Neural cell (in vitro differentiated cells): ENCODE results near the gene MPDZ. TPM values are rescaled to one million over a fixed set of nuclear protein-coding genes. Genes with fewer than 3 reads are reported as not detected.

Experiments
- H2AFZ ChIP-seq: fragments of 200-600, 300-800 bp; sonication (generic), shearing (Covaris generic); 2 replicates; pipeline ENCODE4 v1.6.0; 2014; ENCODE audit warnings: low read depth, mild to moderate bottlenecking, antibody characterized with exemption, low read length, moderate library complexity
- H3F3A ChIP-seq: fragments of 200-600 bp; shearing (Covaris generic); 2 replicates; pipeline ENCODE4 v1.6.1; 2016; ENCODE audit warnings: mild to moderate bottlenecking, moderate library complexity, mixed read lengths, antibody characterized with exemption, low read length; ENCODE audit not compliant: insufficient read depth, poor library complexity, severe bottlenecking
- H3K27ac ChIP-seq: fragments of 200-600, 300-800 bp; sonication (generic), shearing (Covaris generic); 2 replicates; pipeline ENCODE4 v1.5.1; 2014; ENCODE audit warnings: mild to moderate bottlenecking, low read length, moderate library complexity
- H3K27me3 ChIP-seq: fragments of 300-800, 200-600 bp; sonication (generic), shearing (Covaris generic); 2 replicates; pipeline ENCODE4 v1.6.0; 2014; ENCODE audit warnings: mild to moderate bottlenecking, low read depth, low read length, moderate library complexity; ENCODE audit not compliant: insufficient read depth
- H3K36me3 ChIP-seq: fragments of 300-800, 200-600 bp; sonication (generic), shearing (Covaris generic); 2 replicates; pipeline ENCODE4 v1.5.1; 2014; ENCODE audit warnings: mild to moderate bottlenecking, antibody characterized with exemption, low read length, moderate library complexity; ENCODE audit not compliant: insufficient read depth
- H3K4me2 ChIP-seq: fragments of 300-800, 200-600 bp; sonication (generic), shearing (Covaris generic); 2 replicates; pipeline ENCODE4 v1.6.0; 2014; ENCODE audit warnings: mild to moderate bottlenecking, low read length
- H3K4me3 ChIP-seq: fragments of 300-800, 200-600 bp; sonication (generic), shearing (Covaris generic); 2 replicates; pipeline ENCODE4 v1.5.1; 2014; ENCODE audit warnings: mild to moderate bottlenecking, low read length, moderate library complexity
- H3K79me2 ChIP-seq: fragments of 200-600 bp; shearing (Covaris generic); replicated peaks from 2 replicates; pipeline ENCODE4 v1.6.0; 2014; ENCODE audit warnings: mild to moderate bottlenecking, low read length, moderate library complexity; ENCODE audit not compliant: insufficient read depth
- H3K9ac ChIP-seq: fragments of 300-800, 200-600 bp; sonication (generic), shearing (Covaris generic); 2 replicates; pipeline ENCODE4 v1.6.1; 2016; ENCODE audit warnings: mild to moderate bottlenecking, low read length, mixed read lengths
- H3K9me2 ChIP-seq: fragments of 200-600 bp; shearing (Covaris generic); 2 replicates; pipeline ENCODE4 v1.6.1; 2016; ENCODE audit warnings: mild to moderate bottlenecking, low read length, mixed read lengths; ENCODE audit not compliant: insufficient read depth
- H3K9me3 ChIP-seq: fragments of 200-600, 300-800 bp; sonication (generic), shearing (Covaris generic); 2 replicates; pipeline ENCODE4 v1.6.1; 2016; ENCODE audit warnings: mild to moderate bottlenecking, mixed run types, low read length, moderate library complexity, mixed read lengths
- H4K20me1 ChIP-seq: fragments of 200-600 bp; shearing (Covaris generic); 2 replicates; pipeline ENCODE4 v1.6.1; 2016; ENCODE audit warnings: mild to moderate bottlenecking, mixed run types; ENCODE audit not compliant: insufficient read depth
- EP300 ChIP-seq: fragments of 450-650 bp; conservative IDR thresholded peaks from 2 replicates; pipeline ENCODE4 v1.6.1; 2014; ENCODE audit warnings: antibody characterized with exemption, mild to moderate bottlenecking, moderate library complexity; ENCODE audit not compliant: poor library complexity, severe bottlenecking
- EZH2 ChIP-seq: fragments of 200-600, 300-800 bp; shearing (Covaris generic), sonication (generic); IDR thresholded peaks from 2 replicates; pipeline ENCODE4 v1.6.1; 2014; ENCODE audit warnings: antibody characterized with exemption, low read length, borderline replicate concordance, mild to moderate bottlenecking; ENCODE audit not compliant: insufficient read depth, poor library complexity, severe bottlenecking
- MXI1 ChIP-seq: fragments of 450-650 bp; conservative IDR thresholded peaks from 2 replicates; pipeline ENCODE4 v1.6.1; 2014; ENCODE audit warnings: antibody characterized with exemption, mild to moderate bottlenecking; ENCODE audit not compliant: poor library complexity, severe bottlenecking
- POLR2AphosphoS5 ChIP-seq: IDR thresholded peaks from 2 replicates; pipeline ENCODE4 v1.6.1; 2012
- SMC3 ChIP-seq: fragments of 450-650 bp; conservative IDR thresholded peaks from 2 replicates; pipeline ENCODE4 v1.6.1; 2014; ENCODE audit warnings: antibody characterized with exemption, mild to moderate bottlenecking, moderate library complexity; ENCODE audit not compliant: poor library complexity
- TAF1 ChIP-seq: IDR thresholded peaks from 2 replicates; pipeline ENCODE4 v1.6.1; 2012; ENCODE audit warnings: low read depth
- polyA plus RNA-seq: library from polyadenylated mRNA; depleted of rRNA; stranded (reverse); fragments of >200 nt; gene quantifications from 2 replicates; pipeline ENCODE4 v1.2.3, GENCODE V29; 2014
- TF ChIP-seq, protein P1 (sequence below): IDR thresholded peaks from 2 replicates; pipeline ENCODE4 v1.6.1; 2012; ENCODE audit warnings: borderline replicate concordance
- TF ChIP-seq, protein P2 (sequence below): fragments of 450-650 bp; IDR thresholded peaks from 2 replicates; pipeline ENCODE4 v1.5.1; 2014; ENCODE audit warnings: antibody characterized with exemption, mild to moderate bottlenecking, moderate library complexity; ENCODE audit not compliant: poor library complexity, severe bottlenecking

Gene MPDZ
- polyA plus RNA-seq, 1 donor from 2014 or later, result 13.1 TPM

DNA sequence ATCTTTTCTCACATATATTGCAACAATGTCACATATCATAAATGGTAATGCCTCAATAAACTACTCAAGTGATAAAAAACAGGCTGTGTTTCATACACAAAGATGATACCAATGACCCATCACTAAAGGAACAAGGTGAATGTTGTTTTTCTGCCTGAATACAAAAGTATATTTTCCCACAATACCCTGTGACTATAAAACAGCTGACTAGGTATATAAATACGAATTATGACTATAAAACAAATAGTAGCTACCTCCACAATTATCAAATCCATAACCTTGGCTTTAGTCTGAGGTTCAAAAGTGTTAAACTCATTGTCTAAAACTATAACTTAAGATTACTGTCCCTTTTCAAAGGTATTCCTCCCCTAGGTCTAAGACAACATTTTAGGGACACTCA is 58.7 kb downstream of the MPDZ start:
- H3K9me2 ChIP-seq, result no peaks in the 10 kb centered on the region

DNA sequence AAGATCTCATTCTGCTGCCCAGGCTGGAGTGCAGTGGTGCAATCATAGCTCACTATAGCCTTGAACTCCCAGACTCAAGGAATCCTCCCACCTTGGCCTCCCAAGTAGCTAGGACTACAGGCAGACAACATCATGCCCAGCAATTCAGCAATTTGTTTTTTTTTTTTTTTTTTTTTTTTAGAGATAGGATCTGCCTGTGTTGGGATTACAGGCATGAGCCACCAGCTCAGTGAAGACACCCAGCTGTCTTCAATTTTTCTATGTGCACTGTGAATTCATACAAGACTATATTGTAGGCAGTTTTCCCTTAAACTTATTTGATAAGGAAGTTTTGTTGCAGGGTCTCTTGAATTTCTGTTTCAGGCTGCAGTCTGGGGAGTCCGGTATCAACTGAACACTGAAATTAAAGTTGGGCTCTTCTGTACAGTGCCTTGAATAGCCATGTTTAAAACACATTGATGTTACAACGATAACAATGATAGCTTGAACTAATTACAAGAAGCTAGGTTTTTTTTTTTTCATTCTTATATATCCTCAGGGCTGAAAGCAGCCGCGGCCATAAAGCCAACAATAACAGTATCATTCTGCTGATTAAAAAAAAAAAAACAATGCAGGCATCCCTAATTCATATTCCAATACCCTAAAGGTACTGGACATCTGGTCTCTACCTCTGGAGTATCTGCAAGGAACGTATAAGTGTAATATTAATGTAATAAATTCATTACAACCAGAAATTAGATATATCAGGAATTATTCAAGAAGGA is 63.5 kb downstream of the MPDZ start:
- H3K4me2 ChIP-seq, result no peak overlapping the region
- H3K9ac ChIP-seq, result no peak overlapping the region
- no peaks in the 10 kb centered on the region for H3K9me3 ChIP-seq
- TF ChIP-seq EZH2, result no peak
- TF ChIP-seq, protein P1, sequence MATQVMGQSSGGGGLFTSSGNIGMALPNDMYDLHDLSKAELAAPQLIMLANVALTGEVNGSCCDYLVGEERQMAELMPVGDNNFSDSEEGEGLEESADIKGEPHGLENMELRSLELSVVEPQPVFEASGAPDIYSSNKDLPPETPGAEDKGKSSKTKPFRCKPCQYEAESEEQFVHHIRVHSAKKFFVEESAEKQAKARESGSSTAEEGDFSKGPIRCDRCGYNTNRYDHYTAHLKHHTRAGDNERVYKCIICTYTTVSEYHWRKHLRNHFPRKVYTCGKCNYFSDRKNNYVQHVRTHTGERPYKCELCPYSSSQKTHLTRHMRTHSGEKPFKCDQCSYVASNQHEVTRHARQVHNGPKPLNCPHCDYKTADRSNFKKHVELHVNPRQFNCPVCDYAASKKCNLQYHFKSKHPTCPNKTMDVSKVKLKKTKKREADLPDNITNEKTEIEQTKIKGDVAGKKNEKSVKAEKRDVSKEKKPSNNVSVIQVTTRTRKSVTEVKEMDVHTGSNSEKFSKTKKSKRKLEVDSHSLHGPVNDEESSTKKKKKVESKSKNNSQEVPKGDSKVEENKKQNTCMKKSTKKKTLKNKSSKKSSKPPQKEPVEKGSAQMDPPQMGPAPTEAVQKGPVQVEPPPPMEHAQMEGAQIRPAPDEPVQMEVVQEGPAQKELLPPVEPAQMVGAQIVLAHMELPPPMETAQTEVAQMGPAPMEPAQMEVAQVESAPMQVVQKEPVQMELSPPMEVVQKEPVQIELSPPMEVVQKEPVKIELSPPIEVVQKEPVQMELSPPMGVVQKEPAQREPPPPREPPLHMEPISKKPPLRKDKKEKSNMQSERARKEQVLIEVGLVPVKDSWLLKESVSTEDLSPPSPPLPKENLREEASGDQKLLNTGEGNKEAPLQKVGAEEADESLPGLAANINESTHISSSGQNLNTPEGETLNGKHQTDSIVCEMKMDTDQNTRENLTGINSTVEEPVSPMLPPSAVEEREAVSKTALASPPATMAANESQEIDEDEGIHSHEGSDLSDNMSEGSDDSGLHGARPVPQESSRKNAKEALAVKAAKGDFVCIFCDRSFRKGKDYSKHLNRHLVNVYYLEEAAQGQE, result no peak
- H3K4me3 ChIP-seq, result no peak overlapping the region
- H3F3A ChIP-seq, result no peaks in the 10 kb centered on the region
- H3K79me2 ChIP-seq, result no peaks in the 10 kb centered on the region
- no peak overlapping the region for H3K27ac ChIP-seq
- H4K20me1 ChIP-seq, result no peaks in the 10 kb centered on the region
- no peaks in the 10 kb centered on the region for H3K27me3 ChIP-seq
- no peaks in the 10 kb centered on the region for H3K36me3 ChIP-seq
- no peak overlapping the region for H2AFZ ChIP-seq
- H3K9me2 ChIP-seq, result no peaks in the 10 kb centered on the region

More for the DNA sequence above, 58.7 kb downstream of the MPDZ start:
- Histone ChIP-seq H3K9me3 (no peaks in the 10 kb centered on the region), H3K79me2 (no peaks in the 10 kb centered on the region), H4K20me1 (no peaks in the 10 kb centered on the region), H3K4me2 (no peak overlapping the region), H3K9ac (no peak overlapping the region), H3F3A (no peaks in the 10 kb centered on the region), H3K27ac (no peak overlapping the region), H3K4me3 (no peak overlapping the region), H3K36me3 (no peaks in the 10 kb centered on the region), H3K27me3 (no peaks in the 10 kb centered on the region), H2AFZ (no peak overlapping the region)
- TF ChIP-seq POLR2AphosphoS5, result no peak

DNA sequence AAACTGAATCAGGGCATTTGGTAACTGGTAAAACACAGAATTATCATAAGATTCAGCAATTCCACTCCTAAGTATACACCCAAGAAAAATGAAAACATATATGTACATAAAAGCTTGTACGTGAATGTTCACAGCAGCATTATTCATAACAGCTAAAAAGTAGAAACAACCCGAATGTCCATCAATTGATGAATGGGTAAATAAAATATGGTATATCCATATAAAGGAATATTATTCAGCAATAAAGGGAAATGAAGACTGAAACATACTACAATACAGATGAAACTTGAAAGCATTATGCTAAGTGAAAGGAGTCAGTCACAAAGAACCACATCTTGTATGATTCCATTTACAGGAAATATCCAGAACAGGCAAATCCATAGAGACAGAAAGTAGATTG is 65.5 kb downstream of the MPDZ start:
- Histone ChIP-seq H3K36me3 (no peaks in the 10 kb centered on the region), H3K9me2 (no peaks in the 10 kb centered on the region), H3K4me3 (no peak overlapping the region), H3K27me3 (no peaks in the 10 kb centered on the region), H4K20me1 (no peaks in the 10 kb centered on the region), H3K79me2 (no peaks in the 10 kb centered on the region), H3K9me3 (no peaks in the 10 kb centered on the region), H3F3A (no peaks in the 10 kb centered on the region), H3K4me2 (no peak overlapping the region), H2AFZ (no peak overlapping the region), H3K27ac (no peak overlapping the region), H3K9ac (no peak overlapping the region)
- no peak for TF ChIP-seq EZH2
- no peak for TF ChIP-seq SMC3
- no peak for TF ChIP-seq EP300
- TF ChIP-seq MXI1, result no peak
- TF ChIP-seq TAF1, result no peak
- TF ChIP-seq, protein P2, sequence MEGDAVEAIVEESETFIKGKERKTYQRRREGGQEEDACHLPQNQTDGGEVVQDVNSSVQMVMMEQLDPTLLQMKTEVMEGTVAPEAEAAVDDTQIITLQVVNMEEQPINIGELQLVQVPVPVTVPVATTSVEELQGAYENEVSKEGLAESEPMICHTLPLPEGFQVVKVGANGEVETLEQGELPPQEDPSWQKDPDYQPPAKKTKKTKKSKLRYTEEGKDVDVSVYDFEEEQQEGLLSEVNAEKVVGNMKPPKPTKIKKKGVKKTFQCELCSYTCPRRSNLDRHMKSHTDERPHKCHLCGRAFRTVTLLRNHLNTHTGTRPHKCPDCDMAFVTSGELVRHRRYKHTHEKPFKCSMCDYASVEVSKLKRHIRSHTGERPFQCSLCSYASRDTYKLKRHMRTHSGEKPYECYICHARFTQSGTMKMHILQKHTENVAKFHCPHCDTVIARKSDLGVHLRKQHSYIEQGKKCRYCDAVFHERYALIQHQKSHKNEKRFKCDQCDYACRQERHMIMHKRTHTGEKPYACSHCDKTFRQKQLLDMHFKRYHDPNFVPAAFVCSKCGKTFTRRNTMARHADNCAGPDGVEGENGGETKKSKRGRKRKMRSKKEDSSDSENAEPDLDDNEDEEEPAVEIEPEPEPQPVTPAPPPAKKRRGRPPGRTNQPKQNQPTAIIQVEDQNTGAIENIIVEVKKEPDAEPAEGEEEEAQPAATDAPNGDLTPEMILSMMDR, result no peak
- TF ChIP-seq POLR2AphosphoS5, result no peak
